Esophagus muscularis mucosa (tissue), 4 donors: ENCODE results near the gene IGFLR1. TPM values are rescaled to one million over a fixed set of nuclear protein-coding genes. Genes with fewer than 3 reads are reported as not detected.

Source experiments
- DNase-seq: peaks from one replicate; pipeline ENCODE4 v3.0.0-alpha.2; 2017; ENCODE audit errors: extremely low spot score
- H3K27ac ChIP-seq, 4 donors: fragments of 200-600 bp; sonication (generic); replicated peaks in 1 of 4; 1 replicate in 3 of 4; 2 replicates in 1 of 4; pipeline ENCODE4 v1.5.1; 2016 to 2019; ENCODE audit warnings: mild to moderate bottlenecking in 1 of 4
- H3K27me3 ChIP-seq, 4 donors: fragments of 200-600 bp; sonication (generic); one replicate each; pipeline versions ENCODE4 v1.5.1 to v1.6.0; 2016 to 2019
- H3K36me3 ChIP-seq, 4 donors: fragments of 200-600 bp; sonication (generic); one replicate each; pipeline ENCODE4 v1.5.1; 2016 to 2019
- H3K4me1 ChIP-seq, 4 donors: fragments of 200-600 bp; sonication (generic); one replicate each; pipeline ENCODE4 v1.5.1; 2016 to 2019
- H3K4me3 ChIP-seq, 4 donors: fragments of 200-600 bp; sonication (generic); 1 replicate in 2 of 4; 2 replicates in 2 of 4; pipeline ENCODE4 v1.5.1; 2016 to 2019; ENCODE audit warnings: mild to moderate bottlenecking in 4 of 4, moderate library complexity in 1 of 4
- H3K9me3 ChIP-seq, 4 donors: fragments of 200-600 bp; sonication (generic); 1 replicate in 3 of 4; 2 replicates in 1 of 4; pipeline ENCODE4 v1.5.1; 2016 to 2019
- CTCF ChIP-seq, 3 experiments: fragments of 200-600 bp in 2 of 3; fragments of 450-650 bp in 1 of 3; sonication (generic) in 2 of 3; IDR thresholded peaks; one replicate each; pipeline ENCODE4 v1.5.1; 2017 to 2019; ENCODE audit warnings: antibody characterized with exemption in 3 of 3, mild to moderate bottlenecking in 2 of 3, moderate library complexity in 1 of 3
- EP300 ChIP-seq: sonication (generic); formaldehyde crosslinking; IDR thresholded peaks from one replicate; pipeline ENCODE4 v1.6.1; 2017; ENCODE audit warnings: antibody characterized with exemption
- POLR2A ChIP-seq: fragments of 450-650 bp; IDR thresholded peaks from one replicate; pipeline ENCODE4 v1.6.1; 2017; ENCODE audit warnings: antibody characterized with exemption, moderate library complexity, mild to moderate bottlenecking, low read depth
- POLR2AphosphoS5 ChIP-seq, 2 donors: sonication (generic); formaldehyde crosslinking; IDR thresholded peaks; one replicate each; pipeline ENCODE4 v1.6.1; 2017; ENCODE audit warnings: antibody characterized with exemption in 2 of 2
- WGBS: methylation state at CpG from one replicate; pipeline ENCODE4 v1.1.5; 2018; 5-methylcytosine and 5-hydroxymethylcytosine counted together
- intact Hi-C: fragments of 100-400 bp; cut with DNase I; formaldehyde crosslinking; loops from one replicate; pipeline ENCODE4 v1.15.1; 2023
- total RNA-seq, 4 donors: library from RNA; depleted of rRNA; stranded (reverse); fragments of >200 nt; gene quantifications; one replicate each; pipeline versions ENCODE4 v1.1.0 to v1.2.1, GENCODE V29; 2016

Gene IGFLR1
- total RNA-seq, 4 donors from 2014 or later: 1.7 to 8.1 (median 5.9) TPM

- DNase-seq: no peak
- Histone ChIP-seq H3K27ac (peak overlapping the region in 3 of 4 donors; percentile 94 to 100 (median 98)), H3K36me3 (peaks cover 0 to 25% (median 13%) of the 10 kb centered on the region in 4 donors), H3K9me3 (no peaks in the 10 kb centered on the region), H3K4me3 (peak overlapping the region in 2 of 4 donors; percentile 78 to 92), H3K27me3 (no peaks in the 10 kb centered on the region), H3K4me1 (peaks cover 36 to 78% (median 55%) of the 10 kb centered on the region in 4 donors)
- whole genome bisulfite sequencing: 81% methylated on average over 5 of the region's 5 CpGs
- intact Hi-C loops: no loop called here
- TF ChIP-seq EP300: no peak
Observed at GRCh38 chr19:35746531-35746930, 4.3 kb upstream of the IGFLR1 start.

- WGBS: 17% methylated on average over 4 of the region's 4 CpGs
- peaks cover 0 to 24% (median 13%) of the 10 kb centered on the region in 4 donors for H3K36me3 ChIP-seq
- peaks cover 39 to 82% (median 57%) of the 10 kb centered on the region in 4 donors for H3K4me1 ChIP-seq
- no peaks in the 10 kb centered on the region for H3K9me3 ChIP-seq
- peak overlapping the region; percentile 64 to 99 (median 85) for H3K4me3 ChIP-seq
- DNase-seq: no peak
- no peaks in the 10 kb centered on the region for H3K27me3 ChIP-seq
- H3K27ac ChIP-seq: peak overlapping the region; percentile 94 to 100 (median 99)
- no peak for TF ChIP-seq EP300
- TF ChIP-seq POLR2A: no peak
- TF ChIP-seq POLR2AphosphoS5 (IDR thresholded peaks at IDR 0.05): no peak
- TF ChIP-seq CTCF (IDR thresholded peaks at IDR 0.05): no peak
- intact Hi-C loops: no loop called here
Observed at GRCh38 chr19:35746087-35746462, 3.8 kb upstream of the IGFLR1 start.

- TF ChIP-seq POLR2A: no peak
- TF ChIP-seq EP300: no peak
- peak in 1 of 3 experiments; percentile 11 for TF ChIP-seq CTCF (IDR thresholded peaks at IDR 0.05)
- TF ChIP-seq POLR2AphosphoS5 (IDR thresholded peaks at IDR 0.05): peak; percentile 84 to 95
- intact Hi-C loops: no loop called here
- Histone ChIP-seq H3K4me3 (peak within 1 kb of the TSS; percentile 64 to 99 (median 85)), H3K36me3 (peaks cover 0 to 24% (median 13%) of the 10 kb centered on the region in 4 donors), H3K9me3 (no peaks in the 10 kb centered on the region), H3K27ac (peak within 1 kb of the TSS; percentile 94 to 100 (median 99)), H3K27me3 (no peaks in the 10 kb centered on the region), H3K4me1 (peaks cover 43 to 84% (median 61%) of the 10 kb centered on the region in 4 donors)
- DNase-seq: peak; percentile 99
- under 1% methylated on average over 26 of the region's 40 CpGs for WGBS
Observed at GRCh38 chr19:35745328-35746086, 3.3 kb upstream of the IGFLR1 start, which contains the start of the genes PSENEN and U2AF1L4. PSENEN (plus strand) TSS chr19:35745651; CDS start chr19:35745931, 280 bp downstream. U2AF1L4 (minus strand) TSS chr19:35745418; CDS start chr19:35745391, 27 bp downstream.

GRCh38 chr19:35744430-35745327 lies 2.4 kb upstream of the IGFLR1 start:
- H3K9me3 ChIP-seq: no peaks in the 10 kb centered on the region
- H3K27me3 ChIP-seq: no peaks in the 10 kb centered on the region
- peaks cover 0 to 24% (median 13%) of the 10 kb centered on the region in 4 donors for H3K36me3 ChIP-seq
- peak overlapping the region; percentile 94 to 100 (median 99) for H3K27ac ChIP-seq
- intact Hi-C loops: no loop called here
- H3K4me1 ChIP-seq: peaks cover 45 to 83% (median 59%) of the 10 kb centered on the region in 4 donors
- WGBS: 8% methylated on average over 31 of the region's 41 CpGs
- DNase-seq: peak; percentile 99
- H3K4me3 ChIP-seq: peak overlapping the region; percentile 64 to 99 (median 85)
- TF ChIP-seq CTCF (IDR thresholded peaks at IDR 0.05) (peak; percentile 50 to 70 (median 51)), EP300 (no peak), POLR2A (no peak), POLR2AphosphoS5 (IDR thresholded peaks at IDR 0.05) (peak in 1 of 2 donors; percentile 28)
